ENCODE data around the gene NANOGP8. TPM values are rescaled to one million over a fixed set of nuclear protein-coding genes. Genes with fewer than 3 reads are reported as not detected.
"Not testable (repeated sequence)": the region's sequence is repeated elsewhere in the genome, so short reads cannot be mapped to it uniquely, and the experiment has no call there.

The NANOGP8 gene
- total RNA-seq, 1 experiment from 2014 or later = not detected

GRCh38 chr15:35081626-35082365 is 3.3 kb downstream of the NANOGP8 start:
- not testable (repeated sequence) for DNase-seq; H3K9me3 ChIP-seq (replicated peaks); H3K4me1 ChIP-seq; H3K4me3 ChIP-seq; H3K27ac ChIP-seq; H3K36me3 ChIP-seq; H3K27me3 ChIP-seq

- Histone ChIP-seq H3K4me3 (no peak overlapping the region), H3K36me3 (no peaks in the 10 kb centered on the region), H3K4me1 (no peaks in the 10 kb centered on the region), H3K9me3 (replicated peaks) (no peaks in the 10 kb centered on the region; the same call in 1 of the 2 replicates), H3K27ac (no peak overlapping the region), H3K27me3 (no peaks in the 10 kb centered on the region; the same call in none of the 2 replicates)
- DNase-seq = no peak
Measured at GRCh38 chr15:35080226-35080625, 4.9 kb downstream of the NANOGP8 start.

- H3K36me3 ChIP-seq = no peaks in the 10 kb centered on the region
- H3K4me3 ChIP-seq = no peak overlapping the region
- H3K4me1 ChIP-seq = no peaks in the 10 kb centered on the region
- no peaks in the 10 kb centered on the region; the same call in 1 of the 2 replicates for H3K9me3 ChIP-seq (replicated peaks)
- H3K27me3 ChIP-seq = no peaks in the 10 kb centered on the region; the same call in none of the 2 replicates
- no peak overlapping the region for H3K27ac ChIP-seq
- peak; percentile 27 to 62 for DNase-seq
Measured at GRCh38 chr15:35078221-35078915, 6.7 kb downstream of the NANOGP8 start.

- H3K27me3 ChIP-seq = no peaks in the 10 kb centered on the region; the same call in 1 of the 2 replicates
- no peak for DNase-seq
- H3K27ac ChIP-seq = no peak overlapping the region
- H3K9me3 ChIP-seq (replicated peaks) = no peaks in the 10 kb centered on the region; the same call in 1 of the 2 replicates
- no peak overlapping the region for H3K4me3 ChIP-seq
- H3K4me1 ChIP-seq = no peaks in the 10 kb centered on the region
- H3K36me3 ChIP-seq = no peaks in the 10 kb centered on the region
Measured at GRCh38 chr15:35071106-35071505, 14.0 kb downstream of the NANOGP8 start.

GRCh38 chr15:35068846-35069475 is 16.1 kb downstream of the NANOGP8 start:
- Histone ChIP-seq H3K9me3 (replicated peaks) (no peaks in the 10 kb centered on the region), H3K4me3 (no peak overlapping the region), H3K4me1 (no peaks in the 10 kb centered on the region), H3K27me3 (peaks cover 3% of the 10 kb centered on the region; the same call in 1 of the 2 replicates), H3K27ac (no peak overlapping the region), H3K36me3 (no peaks in the 10 kb centered on the region)
- no peak for DNase-seq

- Histone ChIP-seq H3K36me3 (no peaks in the 10 kb centered on the region), H3K4me3 (no peak overlapping the region), H3K27me3 (peaks cover 3% of the 10 kb centered on the region; the same call in 1 of the 2 replicates), H3K27ac (no peak overlapping the region), H3K9me3 (replicated peaks) (no peaks in the 10 kb centered on the region), H3K4me1 (no peaks in the 10 kb centered on the region)
- no peak for DNase-seq
Measured at GRCh38 chr15:35067496-35068347, 17.4 kb downstream of the NANOGP8 start.

- no peak overlapping the region for H3K4me3 ChIP-seq
- no peaks in the 10 kb centered on the region for H3K4me1 ChIP-seq
- H3K9me3 ChIP-seq (replicated peaks) = no peaks in the 10 kb centered on the region
- no peaks in the 10 kb centered on the region for H3K36me3 ChIP-seq
- peaks cover 7% of the 10 kb centered on the region; the same call in 1 of the 2 replicates for H3K27me3 ChIP-seq
- no peak overlapping the region for H3K27ac ChIP-seq
- no peak for DNase-seq
Measured at GRCh38 chr15:35066094-35066493, 19.0 kb downstream of the NANOGP8 start.

GRCh38 chr15:35064576-35065190 is 20.4 kb downstream of the NANOGP8 start:
- no peak for DNase-seq
- Histone ChIP-seq H3K27me3 (peaks cover 7% of the 10 kb centered on the region; the same call in 1 of the 2 replicates), H3K9me3 (replicated peaks) (no peaks in the 10 kb centered on the region), H3K27ac (no peak overlapping the region), H3K4me3 (no peak overlapping the region), H3K4me1 (no peaks in the 10 kb centered on the region), H3K36me3 (no peaks in the 10 kb centered on the region)

- DNase-seq = no peak
- H3K4me1 ChIP-seq = no peaks in the 10 kb centered on the region
- peaks cover 7% of the 10 kb centered on the region; the same call in 1 of the 2 replicates for H3K27me3 ChIP-seq
- H3K27ac ChIP-seq = no peak overlapping the region
- no peaks in the 10 kb centered on the region for H3K36me3 ChIP-seq
- H3K9me3 ChIP-seq (replicated peaks) = no peaks in the 10 kb centered on the region
- no peak overlapping the region for H3K4me3 ChIP-seq
Measured at GRCh38 chr15:35062738-35063099, 22.4 kb downstream of the NANOGP8 start.

GRCh38 chr15:35061825-35062737 is 23.0 kb downstream of the NANOGP8 start:
- Histone ChIP-seq H3K4me1 (no peaks in the 10 kb centered on the region), H3K27me3 (peaks cover 7% of the 10 kb centered on the region; the same call in 1 of the 2 replicates), H3K36me3 (no peaks in the 10 kb centered on the region)

GRCh38 chr15:35061161-35061824 is 23.8 kb downstream of the NANOGP8 start:
- no peak overlapping the region for H3K4me3 ChIP-seq
- no peak for DNase-seq
- no peak overlapping the region for H3K27ac ChIP-seq
- H3K36me3 ChIP-seq = no peaks in the 10 kb centered on the region
- no peaks in the 10 kb centered on the region for H3K9me3 ChIP-seq (replicated peaks)
- 0 out of 2 replicates have a peak, but pooled peaks cover 12% of the 10 kb centered on the region for H3K27me3 ChIP-seq
- H3K4me1 ChIP-seq = no peaks in the 10 kb centered on the region

More at GRCh38 chr15:35061825-35062737, 23.0 kb downstream of the NANOGP8 start:
- Histone ChIP-seq H3K4me3 (no peak overlapping the region), H3K27ac (no peak overlapping the region), H3K9me3 (replicated peaks) (no peaks in the 10 kb centered on the region)
- no peak for DNase-seq

GRCh38 chr15:35060591-35060990 is 24.5 kb downstream of the NANOGP8 start:
- Histone ChIP-seq H3K4me3 (no peak overlapping the region), H3K9me3 (replicated peaks) (no peaks in the 10 kb centered on the region), H3K27me3 (0 out of 2 replicates have a peak, but pooled peaks cover 10% of the 10 kb centered on the region), H3K4me1 (no peaks in the 10 kb centered on the region), H3K27ac (no peak overlapping the region), H3K36me3 (no peaks in the 10 kb centered on the region)
- no peak for DNase-seq
